Prostate gland (tissue), 2 donors: ENCODE data around the gene IL24.

Source experiments
- CTCF ChIP-seq, 4 experiments: fragments of 200-600 bp in 2 of 4; fragments of 450-650 bp in 2 of 4; sonication (generic) in 2 of 4; IDR thresholded peaks; 1 replicate in 3 of 4; 2 replicates in 1 of 4; pipeline ENCODE4 v1.5.1; 2016 to 2019; ENCODE audit warnings: antibody characterized with exemption in 4 of 4, mild to moderate bottlenecking in 2 of 4, moderate library complexity in 2 of 4
- POLR2AphosphoS5 ChIP-seq: sonication (generic); formaldehyde crosslinking; IDR thresholded peaks from one replicate; pipeline ENCODE4 v1.6.1; 2017; ENCODE audit warnings: antibody characterized with exemption

DNA sequence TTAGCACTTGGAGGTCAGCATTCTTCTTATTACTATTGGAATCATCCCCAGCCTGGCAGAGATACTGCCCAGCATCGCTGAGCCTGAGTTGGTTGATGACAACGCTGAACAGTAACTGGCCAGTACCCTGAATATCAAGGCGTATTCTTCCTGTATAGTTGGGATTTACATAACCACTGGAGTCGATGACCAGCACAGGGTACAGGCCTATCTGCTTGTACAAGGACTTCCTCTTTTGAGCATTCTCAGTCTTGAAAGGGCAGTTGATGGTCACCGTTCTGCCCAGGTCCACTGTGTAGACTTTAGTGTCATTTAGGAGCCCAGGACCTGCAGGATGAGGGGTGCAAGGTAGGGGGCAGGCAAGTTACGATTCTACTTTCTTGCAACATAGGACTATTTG lies 40.2 kb downstream of the IL24 start:
- TF ChIP-seq CTCF (IDR thresholded peaks at IDR 0.05) (no peak), POLR2AphosphoS5 (no peak)
